ENCODE data around the gene TRABD2B. TPM values are rescaled to one million over a fixed set of nuclear protein-coding genes. Genes with fewer than 3 reads are reported as not detected.

TRABD2B gene
- polyA plus RNA-seq, 4 donors = 17.0 to 21.6 (median 19.4) TPM

- no peak for DNase-seq (ENCODE audit: low read depth in 4 of 4, low spot score in 3 of 4)
Observed at GRCh38 chr1:47745715-47746609, 251.2 kb downstream of the TRABD2B start.

- DNase-seq (ENCODE audit: low read depth in 4 of 4, low spot score in 3 of 4) = no peak
Observed at GRCh38 chr1:47742890-47743760, 254.1 kb downstream of the TRABD2B start.

- peak; percentile 36 to 61 (median 52) for DNase-seq (ENCODE audit: low read depth in 4 of 4, low spot score in 3 of 4)
Observed at GRCh38 chr1:47738560-47739182, 258.5 kb downstream of the TRABD2B start.

GRCh38 chr1:47732489-47732888 lies 264.7 kb downstream of the TRABD2B start:
- no peak for DNase-seq (ENCODE audit: low read depth in 4 of 4, low spot score in 3 of 4)

- no peak for DNase-seq (ENCODE audit: low read depth in 4 of 4, low spot score in 3 of 4)
Observed at GRCh38 chr1:47731730-47732129, 265.5 kb downstream of the TRABD2B start.

GRCh38 chr1:47729685-47730084 lies 267.5 kb downstream of the TRABD2B start:
- no peak for DNase-seq (ENCODE audit: low read depth in 4 of 4, low spot score in 3 of 4)

- no peak for DNase-seq (ENCODE audit: low read depth in 4 of 4, low spot score in 3 of 4)
Observed at GRCh38 chr1:47727697-47728085, 269.5 kb downstream of the TRABD2B start.

- no peak for DNase-seq (ENCODE audit: low read depth in 4 of 4, low spot score in 3 of 4)
Observed at GRCh38 chr1:47727051-47727696, 270.0 kb downstream of the TRABD2B start.

- DNase-seq (ENCODE audit: low read depth in 4 of 4, low spot score in 3 of 4) = peak in 2 of 4 donors; percentile 63 to 74
Observed at GRCh38 chr1:47725992-47726855, 271.0 kb downstream of the TRABD2B start.

- no peak for DNase-seq (ENCODE audit: low read depth in 4 of 4, low spot score in 3 of 4)
Observed at GRCh38 chr1:47725511-47725991, 271.6 kb downstream of the TRABD2B start.

GRCh38 chr1:47725000-47725473 lies 272.1 kb downstream of the TRABD2B start:
- no peak for DNase-seq (ENCODE audit: low read depth in 4 of 4, low spot score in 3 of 4)

GRCh38 chr1:47724432-47724999 lies 272.7 kb downstream of the TRABD2B start:
- no peak for DNase-seq (ENCODE audit: low read depth in 4 of 4, low spot score in 3 of 4)

- no peak for DNase-seq (ENCODE audit: low read depth in 4 of 4, low spot score in 3 of 4)
Observed at GRCh38 chr1:47722909-47723580, 274.1 kb downstream of the TRABD2B start.

GRCh38 chr1:47722101-47722500 lies 275.1 kb downstream of the TRABD2B start:
- DNase-seq (ENCODE audit: low read depth in 4 of 4, low spot score in 3 of 4) = no peak

- no peak for DNase-seq (ENCODE audit: low read depth in 4 of 4, low spot score in 3 of 4)
Observed at GRCh38 chr1:47720111-47720510, 277.1 kb downstream of the TRABD2B start.

- no peak for DNase-seq (ENCODE audit: low read depth in 4 of 4, low spot score in 3 of 4)
Observed at GRCh38 chr1:47717341-47717740, 279.8 kb downstream of the TRABD2B start.

- no peak for DNase-seq (ENCODE audit: low read depth in 4 of 4, low spot score in 3 of 4)
Observed at GRCh38 chr1:47713975-47714767, 283.0 kb downstream of the TRABD2B start.
